ENCODE results near the gene HRH2. TPM values are rescaled to one million over a fixed set of nuclear protein-coding genes. Genes with fewer than 3 reads are reported as not detected.

The HRH2 gene
- total RNA-seq, 2 donors from 2014 or later = 8.0 to 18.9 TPM

DNA sequence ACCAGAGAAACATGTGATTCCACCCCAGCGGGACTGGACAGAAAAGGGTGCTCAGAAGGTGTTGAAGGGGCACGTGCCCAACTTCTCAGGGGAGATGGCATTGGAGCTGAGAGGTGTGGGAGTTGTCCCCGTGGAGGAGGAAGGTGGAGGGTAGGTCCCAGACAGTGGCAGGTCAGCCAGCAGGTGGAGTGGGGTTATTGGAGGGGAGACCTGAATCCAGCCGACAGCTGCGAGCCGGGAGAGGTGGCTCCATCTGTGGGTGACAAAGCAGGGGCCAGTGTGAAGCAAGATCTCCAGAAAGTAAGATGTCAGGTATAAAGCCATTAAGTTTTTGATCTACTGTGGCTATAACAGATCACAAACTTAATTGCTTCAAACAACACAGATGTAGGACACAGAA, 75.1 kb downstream of the HRH2 start:
- Histone ChIP-seq H3K36me3 (no peaks in the 10 kb centered on the region), H3K27ac (no peak overlapping the region), H3K27me3 (no peaks in the 10 kb centered on the region), H3K4me3 (no peak overlapping the region), H3K4me1 (peaks cover 0 to 7% of the 10 kb centered on the region in 2 donors), H3K9me3 (peaks cover 0 to 7% of the 10 kb centered on the region in 2 donors)
- TF ChIP-seq, protein P1, sequence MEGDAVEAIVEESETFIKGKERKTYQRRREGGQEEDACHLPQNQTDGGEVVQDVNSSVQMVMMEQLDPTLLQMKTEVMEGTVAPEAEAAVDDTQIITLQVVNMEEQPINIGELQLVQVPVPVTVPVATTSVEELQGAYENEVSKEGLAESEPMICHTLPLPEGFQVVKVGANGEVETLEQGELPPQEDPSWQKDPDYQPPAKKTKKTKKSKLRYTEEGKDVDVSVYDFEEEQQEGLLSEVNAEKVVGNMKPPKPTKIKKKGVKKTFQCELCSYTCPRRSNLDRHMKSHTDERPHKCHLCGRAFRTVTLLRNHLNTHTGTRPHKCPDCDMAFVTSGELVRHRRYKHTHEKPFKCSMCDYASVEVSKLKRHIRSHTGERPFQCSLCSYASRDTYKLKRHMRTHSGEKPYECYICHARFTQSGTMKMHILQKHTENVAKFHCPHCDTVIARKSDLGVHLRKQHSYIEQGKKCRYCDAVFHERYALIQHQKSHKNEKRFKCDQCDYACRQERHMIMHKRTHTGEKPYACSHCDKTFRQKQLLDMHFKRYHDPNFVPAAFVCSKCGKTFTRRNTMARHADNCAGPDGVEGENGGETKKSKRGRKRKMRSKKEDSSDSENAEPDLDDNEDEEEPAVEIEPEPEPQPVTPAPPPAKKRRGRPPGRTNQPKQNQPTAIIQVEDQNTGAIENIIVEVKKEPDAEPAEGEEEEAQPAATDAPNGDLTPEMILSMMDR (IDR thresholded peaks at IDR 0.05) = no peak
- DNase-seq (ENCODE audit: low spot score) = no peak

DNA sequence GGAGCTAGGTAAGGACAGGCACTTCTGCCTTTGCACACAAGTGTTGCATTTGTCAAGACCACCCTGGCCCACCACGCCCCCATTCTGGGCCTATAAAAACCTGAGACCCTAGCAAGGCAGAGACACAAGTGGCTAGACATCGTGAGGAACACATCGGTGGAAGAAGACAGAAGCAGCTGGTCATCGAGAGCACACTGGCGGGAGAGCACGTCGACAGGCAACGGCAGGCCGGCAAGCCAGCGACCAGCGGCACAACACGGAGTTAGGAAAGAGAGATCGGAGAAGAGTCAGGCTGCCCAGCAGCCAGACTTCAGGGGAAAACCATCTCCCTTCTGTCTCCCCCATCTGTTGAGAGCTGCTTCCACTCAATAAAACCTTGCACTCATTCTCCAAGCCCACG, 76.1 kb downstream of the HRH2 start:
- no peaks in the 10 kb centered on the region for H3K27me3 ChIP-seq
- no peak overlapping the region for H3K4me3 ChIP-seq
- no peak for DNase-seq (ENCODE audit: low spot score)
- TF ChIP-seq, protein P1 (IDR thresholded peaks at IDR 0.05) = no peak
- no peaks in the 10 kb centered on the region for H3K36me3 ChIP-seq
- H3K27ac ChIP-seq = no peak overlapping the region
- peaks cover 0 to 6% of the 10 kb centered on the region in 2 donors for H3K4me1 ChIP-seq
- H3K9me3 ChIP-seq = peaks cover 0 to 7% of the 10 kb centered on the region in 2 donors

DNA sequence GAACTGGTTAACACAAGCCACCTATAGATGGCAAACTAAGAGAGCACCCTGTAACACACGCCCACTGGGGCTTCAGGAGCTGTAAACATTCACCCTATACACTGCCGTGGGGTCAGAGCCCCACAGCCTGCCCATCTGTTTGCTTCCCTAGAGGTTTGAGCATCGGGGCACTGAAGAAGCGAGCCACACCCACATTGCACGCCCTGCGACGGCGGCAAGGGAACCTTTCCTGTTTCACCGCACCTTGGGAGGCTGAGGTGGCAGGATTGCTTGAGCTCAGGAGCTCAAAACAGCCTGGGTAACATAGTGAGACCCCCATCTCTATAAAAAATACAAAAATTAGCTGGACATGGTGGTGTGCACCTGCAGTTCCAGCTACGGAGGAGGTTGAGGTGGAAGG, 76.6 kb downstream of the HRH2 start:
- Histone ChIP-seq H3K27ac (no peak overlapping the region), H3K9me3 (peaks cover 0 to 7% of the 10 kb centered on the region in 2 donors), H3K4me1 (peaks cover 0 to 1% of the 10 kb centered on the region in 2 donors), H3K4me3 (no peak overlapping the region), H3K27me3 (no peaks in the 10 kb centered on the region), H3K36me3 (no peaks in the 10 kb centered on the region)
- no peak for DNase-seq (ENCODE audit: low spot score)
- TF ChIP-seq, protein P1 (IDR thresholded peaks at IDR 0.05) = no peak

DNA sequence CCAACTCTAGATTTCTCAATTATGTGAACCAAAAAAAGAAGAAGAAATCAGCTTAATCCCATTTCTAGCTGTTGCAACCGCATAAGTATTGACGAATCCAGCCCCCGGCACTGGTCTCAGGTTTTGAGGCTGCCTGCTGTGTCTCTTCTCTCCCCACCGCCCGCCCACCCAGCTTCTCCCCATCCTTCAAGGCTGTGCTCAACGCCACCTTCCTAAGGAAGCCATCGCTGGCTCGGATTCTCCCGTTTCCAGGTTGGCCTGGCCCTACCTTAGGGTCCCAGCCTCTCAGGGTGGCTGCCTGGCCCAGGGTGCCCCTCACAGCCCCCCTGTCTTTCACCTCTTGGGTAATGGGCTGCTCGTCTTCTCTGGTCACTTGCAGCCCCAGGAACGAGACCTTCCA, 77.8 kb downstream of the HRH2 start:
- no peak for DNase-seq (ENCODE audit: low spot score)
- no peak overlapping the region for H3K4me3 ChIP-seq
- TF ChIP-seq, protein P1 (IDR thresholded peaks at IDR 0.05) = no peak
- H3K27ac ChIP-seq = no peak overlapping the region
- peaks cover 0 to 7% of the 10 kb centered on the region in 2 donors for H3K9me3 ChIP-seq
- no peaks in the 10 kb centered on the region for H3K36me3 ChIP-seq
- H3K27me3 ChIP-seq = no peaks in the 10 kb centered on the region
- H3K4me1 ChIP-seq = no peaks in the 10 kb centered on the region

DNA sequence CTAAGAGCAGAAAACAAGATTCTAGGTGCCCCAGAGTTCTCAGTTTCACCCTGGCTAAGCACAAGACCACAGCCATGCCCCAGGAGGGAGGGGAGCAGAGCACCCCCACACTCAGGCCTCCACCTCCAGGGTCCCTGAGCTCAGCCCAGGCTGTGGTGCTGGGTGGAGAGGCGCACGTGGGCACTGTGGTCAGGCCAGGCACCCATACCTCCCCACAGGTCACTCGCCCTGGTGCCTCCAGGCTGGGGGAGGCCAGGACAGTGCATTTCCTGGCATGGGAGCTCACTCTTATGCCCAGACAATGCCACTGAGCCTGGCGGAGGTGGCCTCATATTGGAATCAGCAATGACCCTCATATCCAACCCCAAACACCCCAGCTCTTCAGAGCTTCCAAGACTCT, 78.8 kb downstream of the HRH2 start:
- peaks cover 0 to 7% of the 10 kb centered on the region in 2 donors for H3K9me3 ChIP-seq
- H3K4me1 ChIP-seq = no peaks in the 10 kb centered on the region
- TF ChIP-seq, protein P1 (IDR thresholded peaks at IDR 0.05) = no peak
- no peaks in the 10 kb centered on the region for H3K36me3 ChIP-seq
- H3K27ac ChIP-seq = no peak overlapping the region
- no peak overlapping the region for H3K4me3 ChIP-seq
- H3K27me3 ChIP-seq = no peaks in the 10 kb centered on the region
- DNase-seq (ENCODE audit: low spot score) = no peak

DNA sequence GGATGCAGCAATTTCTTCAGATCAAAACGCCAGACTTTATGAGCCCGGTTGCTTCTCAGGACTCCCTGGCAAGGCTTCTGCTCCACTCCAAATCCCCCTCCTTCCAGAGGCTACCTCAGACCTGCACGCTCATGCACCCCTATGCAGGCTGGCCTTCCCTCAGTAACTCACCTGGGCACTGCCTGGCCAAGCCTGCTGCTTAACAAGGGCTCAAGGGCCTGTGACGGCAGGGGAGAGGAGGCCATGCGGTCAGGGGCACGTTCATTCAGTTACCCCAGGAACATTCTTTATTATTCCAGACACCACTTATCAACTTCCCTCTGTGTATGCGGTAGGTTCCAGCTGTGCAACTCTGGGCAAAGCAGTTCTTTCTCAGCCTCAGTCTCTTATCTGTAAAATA, 79.6 kb downstream of the HRH2 start:
- TF ChIP-seq, protein P1 (IDR thresholded peaks at IDR 0.05) = no peak
- H3K36me3 ChIP-seq = no peaks in the 10 kb centered on the region
- H3K4me1 ChIP-seq = no peaks in the 10 kb centered on the region
- H3K27me3 ChIP-seq = no peaks in the 10 kb centered on the region
- no peak overlapping the region for H3K4me3 ChIP-seq
- H3K9me3 ChIP-seq = peaks cover 0 to 7% of the 10 kb centered on the region in 2 donors
- no peak overlapping the region for H3K27ac ChIP-seq
- DNase-seq (ENCODE audit: low spot score) = no peak
